IMR-90 (cell line): ENCODE results near the gene RPL26. TPM values are rescaled to one million over a fixed set of nuclear protein-coding genes. Genes with fewer than 3 reads are reported as not detected.

Experiments used
- ATAC-seq: fragments of 200-7000 bp; cut with Tn5 transposase; 2 replicates; pipeline ENCODE4 v1.9.1; 2020; ENCODE audit warnings: low read depth, mild to moderate bottlenecking, moderate library complexity
- BruUV-seq: library from RNA; stranded (reverse); fragments of 400-500 nt; replicated peaks from 2 replicates; lab custom pipeline; 2021; lab: Mats Ljungman, UMichigan
- CTCF ChIA-PET: fragments of 300-600 bp; formaldehyde crosslinking; extraction: SDS; loops from one replicate; lab custom pipeline; 2021; ENCODE audit warnings: antibody characterized with exemption; lab: Yijun Ruan, JAX
- POLR2A ChIA-PET: fragments of 300-600 bp; sonication (Branson Sonifier 250); formaldehyde crosslinking; loops from one replicate; lab custom pipeline; 2022; ENCODE audit warnings: antibody characterized with exemption; ENCODE audit not compliant: unreplicated experiment; lab: Charles Lee
- DNase-seq: peaks from one replicate; pipeline ENCODE4 v3.0.0; 2013
- H2AFZ ChIP-seq: replicated peaks from 2 replicates; pipeline ENCODE3; 2013; ENCODE audit warnings: low read length, mild to moderate bottlenecking; ENCODE audit not compliant: poor library complexity
- H2AK5ac ChIP-seq: 2 replicates; pipeline ENCODE4 v1.6.1; 2013; ENCODE audit warnings: low read depth, low read length, inconsistent platforms
- H2AK9ac ChIP-seq: replicated peaks from 2 replicates; pipeline ENCODE3; 2013; ENCODE audit warnings: mild to moderate bottlenecking, low read depth, low read length, moderate library complexity; ENCODE audit not compliant: poor library complexity
- H2BK120ac ChIP-seq: 2 replicates; pipeline ENCODE4 v1.6.1; 2013; ENCODE audit warnings: low read depth, low read length, inconsistent platforms
- H2BK15ac ChIP-seq: 3 replicates; pipeline ENCODE4 v1.6.1; 2013; ENCODE audit warnings: low read depth, low read length, inconsistent platforms
- H2BK20ac ChIP-seq: 2 replicates; pipeline ENCODE4 v1.6.1; 2013; ENCODE audit warnings: low read depth, mild to moderate bottlenecking, inconsistent platforms, low read length, moderate library complexity
- H2BK5ac ChIP-seq: 2 replicates; pipeline ENCODE4 v1.6.1; 2013; ENCODE audit warnings: mild to moderate bottlenecking, low read depth, low read length, inconsistent platforms; ENCODE audit not compliant: poor library complexity, severe bottlenecking
- H3K14ac ChIP-seq: replicated peaks from 2 replicates; pipeline ENCODE4 v1.6.1; 2013; ENCODE audit warnings: low read depth, low read length, inconsistent platforms
- H3K18ac ChIP-seq: 2 replicates; pipeline ENCODE4 v1.6.1; 2013; ENCODE audit warnings: low read depth, low read length, control low read depth
- H3K23ac ChIP-seq: 2 replicates; pipeline ENCODE4 v1.6.1; 2013; ENCODE audit warnings: low read depth, low read length, inconsistent platforms
- H3K27ac ChIP-seq: 2 replicates; pipeline ENCODE4 v1.5.1; 2013; ENCODE audit warnings: mild to moderate bottlenecking, control low read depth, low read length; ENCODE audit not compliant: insufficient read depth
- H3K27me3 ChIP-seq: 2 replicates; pipeline ENCODE4 v1.6.1; 2013; ENCODE audit warnings: low read length; ENCODE audit not compliant: control insufficient read depth, insufficient read depth
- H3K36me3 ChIP-seq: 2 replicates; pipeline ENCODE4 v1.6.1; 2013; ENCODE audit warnings: low read length, mixed read lengths; ENCODE audit not compliant: control insufficient read depth, insufficient read depth
- H3K4ac ChIP-seq: 2 replicates; pipeline ENCODE4 v1.6.1; 2013; ENCODE audit warnings: low read depth, low read length, inconsistent platforms
- H3K4me1 ChIP-seq: 2 replicates; pipeline ENCODE4 v1.6.1; 2013; ENCODE audit warnings: low read length, mixed read lengths; ENCODE audit not compliant: control insufficient read depth, insufficient read depth
- H3K4me2 ChIP-seq: 2 replicates; pipeline ENCODE4 v1.6.1; 2013; ENCODE audit warnings: low read depth, mild to moderate bottlenecking, control low read depth, low read length, moderate library complexity
- H3K4me3 ChIP-seq: 2 replicates; pipeline ENCODE4 v1.5.1; 2013; ENCODE audit warnings: low read depth, mild to moderate bottlenecking, control low read depth, low read length, moderate library complexity; ENCODE audit not compliant: insufficient read depth
- H3K56ac ChIP-seq: 2 replicates; pipeline ENCODE4 v1.6.1; 2013; ENCODE audit warnings: low read length, inconsistent platforms; ENCODE audit not compliant: insufficient read depth; ENCODE audit errors: extremely low read depth
- H3K79me1 ChIP-seq, 2 experiments: 2 replicates each; pipeline ENCODE4 v1.6.1; 2013; ENCODE audit warnings: low read length in 2 of 2, inconsistent platforms in 1 of 2, low read depth in 1 of 2
- H3K9ac ChIP-seq: 2 replicates; pipeline ENCODE4 v1.6.1; 2013; ENCODE audit warnings: low read depth, low read length, control low read depth
- H3K9me1 ChIP-seq: 2 replicates; pipeline ENCODE4 v1.6.1; 2013; ENCODE audit warnings: low read length, inconsistent platforms; ENCODE audit not compliant: insufficient read depth
- H3K9me3 ChIP-seq: 2 replicates; pipeline ENCODE4 v1.6.1; 2013; ENCODE audit warnings: low read length; ENCODE audit not compliant: control insufficient read depth, insufficient read depth
- H4K20me1 ChIP-seq: 2 replicates; pipeline ENCODE4 v1.6.1; 2013; ENCODE audit warnings: low read length, inconsistent platforms; ENCODE audit not compliant: insufficient read depth
- H4K5ac ChIP-seq: 2 replicates; pipeline ENCODE4 v1.6.1; 2013; ENCODE audit warnings: mild to moderate bottlenecking, low read depth, low read length, control low read depth
- H4K8ac ChIP-seq, 2 experiments: 2 replicates each; pipeline ENCODE4 v1.6.1; 2013; ENCODE audit warnings: low read depth in 2 of 2, low read length in 2 of 2, control low read depth in 1 of 2, inconsistent platforms in 1 of 2
- H4K91ac ChIP-seq: 2 replicates; pipeline ENCODE4 v1.6.1; 2013; ENCODE audit warnings: low read depth, low read length, inconsistent platforms; ENCODE audit not compliant: insufficient read depth
- RAD21 ChIP-seq: IDR thresholded peaks from 2 replicates; pipeline ENCODE4 v1.6.1; 2012; ENCODE audit warnings: low read length, improper control_type of control experiment
- dilution Hi-C: fragments of 300-500 bp; cut with HindIII; formaldehyde crosslinking; loops from one replicate; pipeline ENCODE4 v1.14.3; 2018; ENCODE audit warnings: low sequenced_read_pairs; ENCODE audit not compliant: unreplicated experiment
- in situ Hi-C: fragments of 300-500 bp; cut with MboI; formaldehyde crosslinking; loops from 3 replicates; pipeline ENCODE4 v1.14.3; 2019; ENCODE audit warnings: low sequenced_read_pairs, inconsistent platforms, mixed read lengths
- intact Hi-C: fragments of 100-400 bp; cut with micrococcal nuclease; formaldehyde crosslinking; loops from 2 replicates; pipeline ENCODE4 v1.10.0; 2022
- polyA plus RNA-seq, 3 experiments: library from polyadenylated mRNA; depleted of rRNA; stranded (reverse); fragments of >200 nt; gene quantifications; 2 replicates each; pipeline ENCODE4 v1.2.3, GENCODE V29; 2012; ENCODE audit warnings: low replicate concordance in 1 of 3
- total RNA-seq: library from RNA; depleted of rRNA; stranded (reverse); fragments of >200 nt; gene quantifications from 2 replicates; pipeline ENCODE4 v1.2.3, GENCODE V29; 2012

The RPL26 gene
- total and polyA plus RNA-seq, 2 of the 4 experiments (the other 2 are of a cell fraction): 4,763 to 5,013 TPM

- H3K4ac ChIP-seq: no peak overlapping the region
- H4K91ac ChIP-seq: no peak overlapping the region
- BruUV-seq: no TSS peak
- H2BK5ac ChIP-seq: no peak overlapping the region
- ATAC-seq (no peak), DNase-seq (no peak)
- H3K4me3 ChIP-seq: no peak overlapping the region
- no peak overlapping the region for H3K27ac ChIP-seq
- no peaks in the 10 kb centered on the region for H3K79me1 ChIP-seq
- no peak overlapping the region for H2AFZ ChIP-seq
- no peak overlapping the region for H3K14ac ChIP-seq
- H2BK120ac ChIP-seq: no peak overlapping the region
- H3K9ac ChIP-seq: no peak overlapping the region
- POLR2A ChIA-PET: no interaction called here
- TF ChIP-seq RAD21: no peak
- no peaks in the 10 kb centered on the region for H4K20me1 ChIP-seq
- H3K56ac ChIP-seq: no peak overlapping the region
- dilution Hi-C loops: no loop called here
- in situ Hi-C loops: loop anchor here (10.0 kb wide), 2 partner anchors 341 to 371 kb away; partner anchors contain the start of gene SPDYE4
- no peaks in the 10 kb centered on the region for H3K36me3 ChIP-seq
- no peak overlapping the region for H2AK9ac ChIP-seq
- intact Hi-C loops: no loop called here
- no peaks in the 10 kb centered on the region for H3K9me1 ChIP-seq
- no peak overlapping the region for H4K8ac ChIP-seq
- no peak overlapping the region for H3K18ac ChIP-seq
- no peak overlapping the region for H3K23ac ChIP-seq
- CTCF ChIA-PET: no interaction called here
- no peak overlapping the region for H2BK20ac ChIP-seq
- no peaks in the 10 kb centered on the region for H3K4me1 ChIP-seq
- no peak overlapping the region for H4K5ac ChIP-seq
- H2BK15ac ChIP-seq: no peak overlapping the region
- peaks cover 22% of the 10 kb centered on the region for H3K27me3 ChIP-seq
- no peak overlapping the region for H3K4me2 ChIP-seq
- no peak overlapping the region for H2AK5ac ChIP-seq
- 0 out of 2 replicates have a peak, but pooled peaks cover 2% of the 10 kb centered on the region for H3K9me3 ChIP-seq
Measured at GRCh38 chr17:8413938-8414337, 30.9 kb upstream of the RPL26 start.
